ENCODE measurements around the gene KLHDC10. TPM values are rescaled to one million over a fixed set of nuclear protein-coding genes. Genes with fewer than 3 reads are reported as not detected.
"Not testable (repeated sequence)": the region's sequence is repeated elsewhere in the genome, so short reads cannot be mapped to it uniquely, and the experiment has no call there.

Gene KLHDC10
- total RNA-seq, 1 donor from 2014 or later: 30.6 TPM

GRCh38 chr7:130071701-130072622 is 1.6 kb downstream of the KLHDC10 start:
- DNase-seq (ENCODE audit: low spot score): no peak

GRCh38 chr7:130079846-130080394 is 9.6 kb downstream of the KLHDC10 start:
- DNase-seq (ENCODE audit: low spot score): no peak

- not testable (repeated sequence) for DNase-seq (ENCODE audit: low spot score)
Measured at GRCh38 chr7:130083497-130083896, 13.2 kb downstream of the KLHDC10 start.

GRCh38 chr7:130084037-130084875 is 13.9 kb downstream of the KLHDC10 start:
- DNase-seq (ENCODE audit: low spot score): no peak

GRCh38 chr7:130085235-130085634 is 14.9 kb downstream of the KLHDC10 start:
- DNase-seq (ENCODE audit: low spot score): not testable (repeated sequence)

GRCh38 chr7:130086938-130087337 is 16.6 kb downstream of the KLHDC10 start:
- no peak for DNase-seq (ENCODE audit: low spot score)

GRCh38 chr7:130087364-130087763 is 17.0 kb downstream of the KLHDC10 start:
- no peak for DNase-seq (ENCODE audit: low spot score)

- no peak for DNase-seq (ENCODE audit: low spot score)
Measured at GRCh38 chr7:130090745-130091532, 20.6 kb downstream of the KLHDC10 start.

- DNase-seq (ENCODE audit: low spot score): no peak
Measured at GRCh38 chr7:130091999-130092398, 21.7 kb downstream of the KLHDC10 start.

- DNase-seq (ENCODE audit: low spot score): no peak
Measured at GRCh38 chr7:130092598-130092997, 22.3 kb downstream of the KLHDC10 start.

GRCh38 chr7:130095812-130096211 is 25.5 kb downstream of the KLHDC10 start:
- no peak for DNase-seq (ENCODE audit: low spot score)

- DNase-seq (ENCODE audit: low spot score): no peak
Measured at GRCh38 chr7:130096243-130096827, 26.0 kb downstream of the KLHDC10 start.

- DNase-seq (ENCODE audit: low spot score): no peak
Measured at GRCh38 chr7:130099331-130099730, 29.0 kb downstream of the KLHDC10 start.

- no peak for DNase-seq (ENCODE audit: low spot score)
Measured at GRCh38 chr7:130102588-130102987, 32.3 kb downstream of the KLHDC10 start.

- DNase-seq (ENCODE audit: low spot score): no peak
Measured at GRCh38 chr7:130107949-130108674, 37.8 kb downstream of the KLHDC10 start.

- no peak for DNase-seq (ENCODE audit: low spot score)
Measured at GRCh38 chr7:130108809-130109208, 38.5 kb downstream of the KLHDC10 start.

- no peak for DNase-seq (ENCODE audit: low spot score)
Measured at GRCh38 chr7:130112093-130112492, 41.8 kb downstream of the KLHDC10 start.

GRCh38 chr7:130112662-130113425 is 42.5 kb downstream of the KLHDC10 start:
- no peak for DNase-seq (ENCODE audit: low spot score)

GRCh38 chr7:130113426-130113805 is 43.1 kb downstream of the KLHDC10 start:
- not testable (repeated sequence) for DNase-seq (ENCODE audit: low spot score)
